ENCODE results near the gene EXPH5.

DNA sequence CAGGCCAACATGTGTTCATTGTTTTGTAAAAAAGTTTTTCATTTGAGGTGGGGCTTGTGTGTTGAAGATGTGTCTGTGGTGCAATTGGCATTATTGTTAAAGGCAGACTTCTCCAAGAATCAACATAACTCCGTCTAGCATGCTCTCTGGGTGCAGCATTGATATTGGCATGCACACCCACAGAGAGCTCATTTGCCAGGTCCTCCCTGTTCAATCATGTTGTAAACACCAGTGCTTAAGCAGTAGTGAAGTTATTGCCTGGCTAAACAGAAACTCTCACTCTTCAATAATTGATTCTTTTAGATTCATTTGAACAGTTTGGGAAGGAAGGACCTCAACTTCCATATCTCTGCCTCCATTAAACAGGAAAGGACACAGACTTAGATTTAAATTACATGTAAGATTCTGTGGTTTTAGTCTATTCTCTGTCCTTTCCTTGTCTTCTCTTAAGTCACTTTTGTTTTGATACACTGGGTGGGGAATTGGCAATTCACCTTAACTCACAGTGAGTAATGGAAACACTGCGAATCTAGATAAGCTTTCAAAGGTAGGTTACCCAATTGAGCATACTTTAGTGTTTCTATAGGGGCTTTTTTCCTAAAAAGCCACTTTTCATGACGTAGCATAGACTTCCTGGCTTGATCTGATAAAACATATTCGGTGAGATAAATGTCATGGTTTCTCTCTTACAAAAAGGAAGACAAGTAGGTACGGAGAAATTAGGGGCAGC lies 30.8 kb upstream of the EXPH5 start:
- TF ChIP-seq, protein P1, sequence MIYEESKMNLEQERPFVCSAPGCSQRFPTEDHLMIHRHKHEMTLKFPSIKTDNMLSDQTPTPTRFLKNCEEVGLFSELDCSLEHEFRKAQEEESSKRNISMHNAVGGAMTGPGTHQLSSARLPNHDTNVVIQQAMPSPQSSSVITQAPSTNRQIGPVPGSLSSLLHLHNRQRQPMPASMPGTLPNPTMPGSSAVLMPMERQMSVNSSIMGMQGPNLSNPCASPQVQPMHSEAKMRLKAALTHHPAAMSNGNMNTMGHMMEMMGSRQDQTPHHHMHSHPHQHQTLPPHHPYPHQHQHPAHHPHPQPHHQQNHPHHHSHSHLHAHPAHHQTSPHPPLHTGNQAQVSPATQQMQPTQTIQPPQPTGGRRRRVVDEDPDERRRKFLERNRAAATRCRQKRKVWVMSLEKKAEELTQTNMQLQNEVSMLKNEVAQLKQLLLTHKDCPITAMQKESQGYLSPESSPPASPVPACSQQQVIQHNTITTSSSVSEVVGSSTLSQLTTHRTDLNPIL (CRISPR knock-in tag; IDR thresholded peaks at IDR 0.05; ENCODE audit: low read depth): no peak
- TF ChIP-seq ZFP30 (CRISPR knock-in tag; IDR thresholded peaks at IDR 0.05): no peak
- TF ChIP-seq, protein P2, sequence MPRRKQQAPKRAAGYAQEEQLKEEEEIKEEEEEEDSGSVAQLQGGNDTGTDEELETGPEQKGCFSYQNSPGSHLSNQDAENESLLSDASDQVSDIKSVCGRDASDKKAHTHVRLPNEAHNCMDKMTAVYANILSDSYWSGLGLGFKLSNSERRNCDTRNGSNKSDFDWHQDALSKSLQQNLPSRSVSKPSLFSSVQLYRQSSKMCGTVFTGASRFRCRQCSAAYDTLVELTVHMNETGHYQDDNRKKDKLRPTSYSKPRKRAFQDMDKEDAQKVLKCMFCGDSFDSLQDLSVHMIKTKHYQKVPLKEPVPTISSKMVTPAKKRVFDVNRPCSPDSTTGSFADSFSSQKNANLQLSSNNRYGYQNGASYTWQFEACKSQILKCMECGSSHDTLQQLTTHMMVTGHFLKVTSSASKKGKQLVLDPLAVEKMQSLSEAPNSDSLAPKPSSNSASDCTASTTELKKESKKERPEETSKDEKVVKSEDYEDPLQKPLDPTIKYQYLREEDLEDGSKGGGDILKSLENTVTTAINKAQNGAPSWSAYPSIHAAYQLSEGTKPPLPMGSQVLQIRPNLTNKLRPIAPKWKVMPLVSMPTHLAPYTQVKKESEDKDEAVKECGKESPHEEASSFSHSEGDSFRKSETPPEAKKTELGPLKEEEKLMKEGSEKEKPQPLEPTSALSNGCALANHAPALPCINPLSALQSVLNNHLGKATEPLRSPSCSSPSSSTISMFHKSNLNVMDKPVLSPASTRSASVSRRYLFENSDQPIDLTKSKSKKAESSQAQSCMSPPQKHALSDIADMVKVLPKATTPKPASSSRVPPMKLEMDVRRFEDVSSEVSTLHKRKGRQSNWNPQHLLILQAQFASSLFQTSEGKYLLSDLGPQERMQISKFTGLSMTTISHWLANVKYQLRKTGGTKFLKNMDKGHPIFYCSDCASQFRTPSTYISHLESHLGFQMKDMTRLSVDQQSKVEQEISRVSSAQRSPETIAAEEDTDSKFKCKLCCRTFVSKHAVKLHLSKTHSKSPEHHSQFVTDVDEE (CRISPR knock-in tag; IDR thresholded peaks at IDR 0.05): no peak
- no peak for TF ChIP-seq OSR1 (CRISPR knock-in tag; IDR thresholded peaks at IDR 0.05)
- TF ChIP-seq TCF4 (CRISPR knock-in tag; IDR thresholded peaks at IDR 0.05; ENCODE audit: borderline replicate concordance): no peak
- TF ChIP-seq ZNF8 (CRISPR knock-in tag; IDR thresholded peaks at IDR 0.05): no peak
- TF ChIP-seq, protein P3, sequence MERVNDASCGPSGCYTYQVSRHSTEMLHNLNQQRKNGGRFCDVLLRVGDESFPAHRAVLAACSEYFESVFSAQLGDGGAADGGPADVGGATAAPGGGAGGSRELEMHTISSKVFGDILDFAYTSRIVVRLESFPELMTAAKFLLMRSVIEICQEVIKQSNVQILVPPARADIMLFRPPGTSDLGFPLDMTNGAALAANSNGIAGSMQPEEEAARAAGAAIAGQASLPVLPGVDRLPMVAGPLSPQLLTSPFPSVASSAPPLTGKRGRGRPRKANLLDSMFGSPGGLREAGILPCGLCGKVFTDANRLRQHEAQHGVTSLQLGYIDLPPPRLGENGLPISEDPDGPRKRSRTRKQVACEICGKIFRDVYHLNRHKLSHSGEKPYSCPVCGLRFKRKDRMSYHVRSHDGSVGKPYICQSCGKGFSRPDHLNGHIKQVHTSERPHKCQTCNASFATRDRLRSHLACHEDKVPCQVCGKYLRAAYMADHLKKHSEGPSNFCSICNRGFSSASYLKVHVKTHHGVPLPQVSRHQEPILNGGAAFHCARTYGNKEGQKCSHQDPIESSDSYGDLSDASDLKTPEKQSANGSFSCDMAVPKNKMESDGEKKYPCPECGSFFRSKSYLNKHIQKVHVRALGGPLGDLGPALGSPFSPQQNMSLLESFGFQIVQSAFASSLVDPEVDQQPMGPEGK (CRISPR knock-in tag; IDR thresholded peaks at IDR 0.05; ENCODE audit: borderline replicate concordance): no peak
